ENCODE results near the gene OR10A3. TPM values are rescaled to one million over a fixed set of nuclear protein-coding genes. Genes with fewer than 3 reads are reported as not detected.

Gene OR10A3
- total and polyA plus RNA-seq, 2 of the 8 experiments (the other 6 are each of a cell fraction or from before 2014, with no cell fraction given), result not detected

GRCh38 chr11:7936615-7937014 is 4.9 kb downstream of the OR10A3 start (continued):
- no peak for TF ChIP-seq ASH2L (IDR thresholded peaks at IDR 0.05; ENCODE audit: low read length)

Data from H1 (cell line).